Mesenchymal stem cell (in vitro differentiated cells and primary cell): Measurements from ENCODE around the gene WWP2.
"Not testable (repeated sequence)": the region's sequence is repeated elsewhere in the genome, so short reads cannot be mapped to it uniquely, and the experiment has no call there.

Experiments
- DNase-seq: peaks from one replicate; pipeline ENCODE4 v3.0.0-alpha.2; 2013
- H2AFZ ChIP-seq: one replicate; pipeline ENCODE4 v1.6.1; 2013; ENCODE audit warnings: low read depth, mild to moderate bottlenecking, control low read depth, inconsistent platforms, low read length, moderate library complexity
- H2AK5ac ChIP-seq: 2 replicates; pipeline ENCODE4 v1.6.1; 2013; ENCODE audit warnings: low read length, moderate library complexity, mild to moderate bottlenecking, inconsistent platforms; ENCODE audit not compliant: severe bottlenecking
- H2BK120ac ChIP-seq: one replicate; pipeline ENCODE4 v1.6.1; 2013; ENCODE audit warnings: low read depth, mild to moderate bottlenecking, inconsistent platforms, low read length, moderate library complexity
- H2BK12ac ChIP-seq, 2 experiments: one replicate each; pipeline ENCODE4 v1.6.1; 2013; ENCODE audit warnings: inconsistent platforms in 2 of 2, low read length in 2 of 2, mild to moderate bottlenecking in 2 of 2, moderate library complexity in 2 of 2, control low read depth in 1 of 2
- H2BK15ac ChIP-seq: one replicate; pipeline ENCODE4 v1.6.1; 2013; ENCODE audit warnings: mild to moderate bottlenecking, low read depth, inconsistent platforms; ENCODE audit not compliant: poor library complexity, severe bottlenecking
- H2BK5ac ChIP-seq: 2 replicates; pipeline ENCODE4 v1.6.1; 2013; ENCODE audit warnings: low read depth, mild to moderate bottlenecking, low read length, control low read depth, inconsistent platforms; ENCODE audit not compliant: poor library complexity, severe bottlenecking
- H3K14ac ChIP-seq, 2 experiments: one replicate each; pipeline ENCODE4 v1.6.1; 2013; ENCODE audit warnings: inconsistent platforms in 2 of 2, low read length in 2 of 2, control low read depth in 1 of 2, mild to moderate bottlenecking in 1 of 2, moderate library complexity in 1 of 2
- H3K18ac ChIP-seq, 2 experiments: one replicate each; pipeline ENCODE4 v1.6.1; 2013; ENCODE audit warnings: inconsistent platforms in 2 of 2, low read length in 2 of 2, control low read depth in 1 of 2, low read depth in 1 of 2, mild to moderate bottlenecking in 1 of 2
- H3K23ac ChIP-seq, 2 experiments: one replicate each; pipeline ENCODE4 v1.6.1; 2013; ENCODE audit warnings: inconsistent platforms in 2 of 2, low read length in 2 of 2, mild to moderate bottlenecking in 2 of 2, moderate library complexity in 2 of 2, control low read depth in 1 of 2
- H3K27ac ChIP-seq: 2 replicates; pipeline ENCODE4 v1.5.1; 2013; ENCODE audit warnings: mild to moderate bottlenecking, moderate library complexity, low read length, control low read depth, inconsistent platforms; ENCODE audit not compliant: poor library complexity, severe bottlenecking
- H3K27me3 ChIP-seq, 2 experiments: 2 replicates each; pipeline versions ENCODE4 v1.6.1 to v1.7.0; 2013; ENCODE audit warnings: low read length in 2 of 2, mild to moderate bottlenecking in 2 of 2, moderate library complexity in 2 of 2, control low read depth in 1 of 2, inconsistent platforms in 1 of 2; ENCODE audit not compliant: control insufficient read depth in 1 of 2, insufficient read depth in 1 of 2
- H3K36me3 ChIP-seq, 2 experiments: 2 replicates each; pipeline versions ENCODE4 v1.6.1 to v1.7.0; 2013; ENCODE audit warnings: low read length in 2 of 2, control low read depth in 1 of 2, inconsistent platforms in 1 of 2, low read depth in 1 of 2, mild to moderate bottlenecking in 1 of 2; ENCODE audit not compliant: insufficient read depth in 2 of 2, control insufficient read depth in 1 of 2
- H3K4ac ChIP-seq, 2 experiments: one replicate each; pipeline ENCODE4 v1.6.1; 2013; ENCODE audit warnings: inconsistent platforms in 2 of 2, low read length in 2 of 2, mild to moderate bottlenecking in 2 of 2, moderate library complexity in 2 of 2, control low read depth in 1 of 2, low read depth in 1 of 2
- H3K4me1 ChIP-seq: 2 replicates; pipeline ENCODE4 v1.6.1; 2013; ENCODE audit warnings: low read depth, low read length, control low read depth; ENCODE audit not compliant: control insufficient read depth, insufficient read depth
- H3K4me2 ChIP-seq: 2 replicates; pipeline ENCODE4 v1.6.1; 2013; ENCODE audit warnings: low read length, mild to moderate bottlenecking, inconsistent platforms; ENCODE audit not compliant: poor library complexity, severe bottlenecking
- H3K4me3 ChIP-seq, 2 experiments: 2 replicates each; pipeline versions ENCODE4 v1.5.1 to v1.7.0; 2013; ENCODE audit warnings: low read length in 2 of 2, mild to moderate bottlenecking in 2 of 2, control low read depth in 1 of 2, low read depth in 1 of 2; ENCODE audit not compliant: insufficient read depth in 1 of 2
- H3K79me1 ChIP-seq: replicated peaks from 2 replicates; pipeline ENCODE4 v1.6.1; 2013; ENCODE audit warnings: mild to moderate bottlenecking, control low read depth, low read length, inconsistent platforms; ENCODE audit not compliant: poor library complexity, severe bottlenecking
- H3K9ac ChIP-seq: 2 replicates; pipeline ENCODE4 v1.7.0; 2013; ENCODE audit warnings: mild to moderate bottlenecking, low read length, moderate library complexity
- H3K9me3 ChIP-seq: 2 replicates; pipeline ENCODE4 v1.7.0; 2013; ENCODE audit warnings: mild to moderate bottlenecking, low read length; ENCODE audit not compliant: control insufficient read depth
- H4K8ac ChIP-seq: one replicate; pipeline ENCODE4 v1.6.1; 2013; ENCODE audit warnings: inconsistent platforms, mild to moderate bottlenecking, low read length, moderate library complexity
- H4K91ac ChIP-seq: one replicate; pipeline ENCODE4 v1.6.1; 2013; ENCODE audit warnings: mild to moderate bottlenecking, low read length, inconsistent platforms
- WGBS: methylation state at CpG from one replicate; pipeline ENCODE4 v1.1.7; 2013; ENCODE audit warnings: mixed read lengths; 5-methylcytosine and 5-hydroxymethylcytosine counted together

Gene WWP2

GRCh38 chr16:69968125-69968524 is 206.0 kb downstream of the WWP2 start:
- not testable (repeated sequence) for H2BK5ac ChIP-seq, H2AFZ ChIP-seq, H3K23ac ChIP-seq, H3K9me3 ChIP-seq, H3K79me1 ChIP-seq, H2BK120ac ChIP-seq, H2AK5ac ChIP-seq, H4K8ac ChIP-seq, H3K14ac ChIP-seq, H3K27me3 ChIP-seq, H3K4me1 ChIP-seq, H3K27ac ChIP-seq, DNase-seq, H3K4me3 ChIP-seq, H3K4me2 ChIP-seq, H3K9ac ChIP-seq, H3K18ac ChIP-seq, H4K91ac ChIP-seq, H3K36me3 ChIP-seq, H2BK12ac ChIP-seq, H3K4ac ChIP-seq, H2BK15ac ChIP-seq
- WGBS, result no CpG with 5 or more reads among the region's 10 CpGs

- not testable (repeated sequence) for H2BK15ac ChIP-seq, H3K4me1 ChIP-seq, H3K4me2 ChIP-seq, H3K14ac ChIP-seq, H3K23ac ChIP-seq, H2AK5ac ChIP-seq, H3K18ac ChIP-seq, H3K9me3 ChIP-seq, H4K8ac ChIP-seq, H3K4me3 ChIP-seq, H3K4ac ChIP-seq, H3K27me3 ChIP-seq, H3K36me3 ChIP-seq, H3K79me1 ChIP-seq, H3K27ac ChIP-seq, H2AFZ ChIP-seq, H2BK12ac ChIP-seq, H2BK5ac ChIP-seq, H2BK120ac ChIP-seq, DNase-seq, H4K91ac ChIP-seq, H3K9ac ChIP-seq
- WGBS, result 100% methylated on average over 1 of the region's 4 CpGs
Observed at GRCh38 chr16:69969657-69970056, 207.5 kb downstream of the WWP2 start.

GRCh38 chr16:69972120-69972519 is 210.0 kb downstream of the WWP2 start:
- not testable (repeated sequence) for H2AK5ac ChIP-seq, H3K27me3 ChIP-seq, H3K4me2 ChIP-seq, H3K36me3 ChIP-seq, H3K14ac ChIP-seq, H4K8ac ChIP-seq, H3K4me3 ChIP-seq, H3K79me1 ChIP-seq, H2AFZ ChIP-seq, H2BK120ac ChIP-seq, H3K9me3 ChIP-seq, H4K91ac ChIP-seq, H3K23ac ChIP-seq, H3K18ac ChIP-seq, H3K27ac ChIP-seq, H2BK5ac ChIP-seq, H2BK15ac ChIP-seq, DNase-seq, H3K4ac ChIP-seq, H3K9ac ChIP-seq, H2BK12ac ChIP-seq, H3K4me1 ChIP-seq
- WGBS, result no CpG with 5 or more reads among the region's 7 CpGs

DNA sequence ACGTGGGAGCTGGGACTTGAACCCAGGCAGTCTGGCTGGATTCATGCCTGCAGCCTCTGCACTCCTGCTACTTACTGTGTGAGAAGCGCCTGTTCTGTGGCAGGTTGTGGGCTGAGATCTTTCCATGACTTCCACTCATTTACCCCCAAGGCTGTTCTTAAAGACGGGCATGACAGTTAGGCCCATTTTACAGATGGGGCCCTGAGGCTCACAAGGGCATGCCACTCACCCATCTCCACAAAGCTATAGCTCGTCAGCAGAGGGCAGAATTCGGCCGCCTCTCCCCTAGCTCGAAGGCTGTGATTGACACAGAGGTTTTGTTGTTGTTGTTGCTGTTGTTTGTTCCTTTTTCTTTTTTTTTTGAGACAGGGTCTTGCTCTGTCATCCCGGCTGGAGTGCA is 210.8 kb downstream of the WWP2 start:
- H3K14ac ChIP-seq, H3K9ac ChIP-seq, H3K4me3 ChIP-seq, H2AK5ac ChIP-seq, DNase-seq, H2BK12ac ChIP-seq, H3K4ac ChIP-seq, H3K9me3 ChIP-seq, H2BK120ac ChIP-seq, H2AFZ ChIP-seq, H3K36me3 ChIP-seq, H2BK15ac ChIP-seq, H4K91ac ChIP-seq, H3K4me2 ChIP-seq, H3K79me1 ChIP-seq, H3K23ac ChIP-seq, H3K27ac ChIP-seq, H2BK5ac ChIP-seq, H3K27me3 ChIP-seq, H3K18ac ChIP-seq, H4K8ac ChIP-seq, H3K4me1 ChIP-seq: not testable (repeated sequence)
- WGBS, result 80% methylated on average over 1 of the region's 8 CpGs
